ENCODE measurements around the gene MAP2K6. TPM values are rescaled to one million over a fixed set of nuclear protein-coding genes. Genes with fewer than 3 reads are reported as not detected.

MAP2K6 gene
- total RNA-seq, 4 donors from 2014 or later, result 3.6 to 5.6 (median 4.4) TPM

GRCh38 chr17:69415431-69415830 lies 934 bp downstream of the MAP2K6 start:
- no peak for DNase-seq
- intact Hi-C loops (cut with DNase I), result no loop called here
- 5 to 6% methylated on average over 6 of the region's 6 CpGs for WGBS, 2 donors
- Histone ChIP-seq H3K4me1 (peaks cover 12 to 21% of the 10 kb centered on the region in 2 donors), H3K9me3 (no peaks in the 10 kb centered on the region), H3K27ac (no peak overlapping the region), H3K27me3 (no peaks in the 10 kb centered on the region), H3K36me3 (no peaks in the 10 kb centered on the region), H3K4me3 (replicated peaks in 1 of 3) (peak overlapping the region in 1 of 3 donors; percentile 10)
- TF ChIP-seq, protein P1, sequence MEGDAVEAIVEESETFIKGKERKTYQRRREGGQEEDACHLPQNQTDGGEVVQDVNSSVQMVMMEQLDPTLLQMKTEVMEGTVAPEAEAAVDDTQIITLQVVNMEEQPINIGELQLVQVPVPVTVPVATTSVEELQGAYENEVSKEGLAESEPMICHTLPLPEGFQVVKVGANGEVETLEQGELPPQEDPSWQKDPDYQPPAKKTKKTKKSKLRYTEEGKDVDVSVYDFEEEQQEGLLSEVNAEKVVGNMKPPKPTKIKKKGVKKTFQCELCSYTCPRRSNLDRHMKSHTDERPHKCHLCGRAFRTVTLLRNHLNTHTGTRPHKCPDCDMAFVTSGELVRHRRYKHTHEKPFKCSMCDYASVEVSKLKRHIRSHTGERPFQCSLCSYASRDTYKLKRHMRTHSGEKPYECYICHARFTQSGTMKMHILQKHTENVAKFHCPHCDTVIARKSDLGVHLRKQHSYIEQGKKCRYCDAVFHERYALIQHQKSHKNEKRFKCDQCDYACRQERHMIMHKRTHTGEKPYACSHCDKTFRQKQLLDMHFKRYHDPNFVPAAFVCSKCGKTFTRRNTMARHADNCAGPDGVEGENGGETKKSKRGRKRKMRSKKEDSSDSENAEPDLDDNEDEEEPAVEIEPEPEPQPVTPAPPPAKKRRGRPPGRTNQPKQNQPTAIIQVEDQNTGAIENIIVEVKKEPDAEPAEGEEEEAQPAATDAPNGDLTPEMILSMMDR (IDR thresholded peaks at IDR 0.05), result no peak
- no peak for TF ChIP-seq POLR2A (IDR thresholded peaks at IDR 0.05)

DNA sequence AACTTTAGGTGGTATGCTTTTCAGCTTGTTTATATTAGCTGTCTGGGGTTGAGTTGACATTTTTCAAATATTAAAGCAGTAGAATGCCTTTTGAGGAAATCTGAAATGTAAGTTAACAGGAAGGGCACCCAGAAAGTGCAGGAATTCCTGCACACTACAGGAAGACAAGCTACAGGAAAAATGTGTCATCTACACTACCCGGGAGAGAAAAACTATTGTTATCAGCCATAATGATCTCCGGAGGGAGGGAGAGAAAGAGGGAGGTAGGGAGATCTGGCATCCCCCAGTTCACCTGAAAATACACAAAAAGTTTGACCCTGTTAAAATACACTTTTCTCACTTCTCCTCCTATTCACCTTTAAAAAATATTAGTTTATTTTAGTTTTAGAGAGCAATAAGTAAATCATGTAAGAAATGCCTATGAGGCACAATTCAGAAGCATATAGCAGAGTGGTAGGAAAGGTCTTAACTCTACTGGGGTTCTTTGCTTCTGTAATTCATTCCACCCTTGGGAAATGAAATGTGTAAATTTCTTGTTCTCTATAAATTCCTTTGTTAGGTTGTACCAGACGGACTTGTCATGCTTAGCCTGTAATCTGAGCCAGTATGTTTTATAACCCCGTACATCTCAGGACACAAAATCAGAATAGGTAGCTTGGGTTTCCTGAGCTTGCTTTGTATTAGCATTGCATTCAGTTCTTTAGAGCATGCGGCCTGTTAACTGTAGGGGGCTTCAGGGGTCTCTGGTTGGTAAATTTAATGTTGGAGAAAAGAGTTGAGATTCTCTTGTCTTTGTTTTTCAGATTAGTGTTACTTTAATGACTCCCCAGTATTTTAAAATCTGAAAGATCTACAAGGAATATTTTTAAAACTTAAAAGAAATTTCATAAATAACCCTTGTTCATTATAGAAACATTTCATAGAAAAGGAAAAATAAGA lies 3.3 kb downstream of the MAP2K6 start:
- Histone ChIP-seq H3K4me1 (peaks cover 12 to 21% of the 10 kb centered on the region in 2 donors), H3K36me3 (no peaks in the 10 kb centered on the region), H3K4me3 (replicated peaks in 1 of 3) (no peak overlapping the region), H3K9me3 (no peaks in the 10 kb centered on the region), H3K27me3 (no peaks in the 10 kb centered on the region), H3K27ac (no peak overlapping the region)
- 56 to 61% methylated on average over 5 of the region's 5 CpGs for WGBS, 2 donors
- TF ChIP-seq POLR2A (IDR thresholded peaks at IDR 0.05), result no peak
- TF ChIP-seq, protein P1 (IDR thresholded peaks at IDR 0.05), result no peak
- intact Hi-C loops (cut with DNase I), result no loop called here
- no peak for DNase-seq

DNA sequence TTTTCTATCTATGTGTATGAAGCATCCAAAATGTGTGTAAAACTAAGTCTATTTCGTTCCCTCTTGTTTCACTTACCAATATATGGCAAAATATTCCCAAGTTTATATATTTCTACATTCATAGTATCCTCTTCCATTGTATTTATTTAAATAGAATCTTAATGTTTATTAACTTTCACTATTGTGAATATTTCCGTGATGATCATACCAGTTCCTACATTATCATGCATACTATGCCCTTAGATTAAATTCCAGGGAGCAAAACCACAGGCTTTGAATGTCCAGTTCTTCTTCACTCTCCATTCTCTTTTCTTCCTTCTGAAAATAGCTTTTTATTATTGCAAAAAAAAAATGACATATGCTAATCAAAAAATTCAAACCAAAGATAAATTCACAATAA lies 4.0 kb downstream of the MAP2K6 start:
- Histone ChIP-seq H3K4me3 (replicated peaks in 1 of 3) (no peak overlapping the region), H3K9me3 (no peaks in the 10 kb centered on the region), H3K4me1 (peaks cover 12 to 21% of the 10 kb centered on the region in 2 donors), H3K27me3 (no peaks in the 10 kb centered on the region), H3K27ac (no peak overlapping the region), H3K36me3 (no peaks in the 10 kb centered on the region)
- intact Hi-C loops (cut with DNase I), result no loop called here
- no peak for DNase-seq
- 90 to 91% methylated on average over 2 of the region's 2 CpGs for WGBS, 2 donors
- TF ChIP-seq, protein P1 (IDR thresholded peaks at IDR 0.05), result no peak
- no peak for TF ChIP-seq POLR2A (IDR thresholded peaks at IDR 0.05)

DNA sequence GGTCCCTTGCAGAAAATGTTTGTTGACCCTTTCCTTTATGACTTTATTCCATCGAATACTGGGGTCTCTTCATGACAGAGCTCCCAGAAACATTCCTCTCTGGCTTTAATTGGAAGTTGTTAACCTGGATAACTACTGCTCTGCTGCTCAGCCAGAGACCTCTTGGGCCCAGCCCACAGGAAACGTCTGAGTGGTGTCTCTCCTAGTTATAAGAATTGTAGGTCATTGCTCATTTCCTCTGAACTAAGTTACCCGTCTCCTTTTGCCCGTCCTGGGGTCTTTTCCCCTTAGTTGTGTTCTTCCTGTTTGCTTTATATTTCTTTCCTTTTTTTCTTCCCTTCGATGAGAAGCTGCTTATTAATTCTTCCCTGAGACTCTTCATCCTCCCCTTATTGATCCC lies 9.0 kb downstream of the MAP2K6 start:
- no peak overlapping the region for H3K4me3 ChIP-seq (replicated peaks in 1 of 3)
- TF ChIP-seq, protein P1 (IDR thresholded peaks at IDR 0.05), result no peak
- no peak for TF ChIP-seq POLR2A (IDR thresholded peaks at IDR 0.05)
- WGBS, 2 donors, result 67 to 71% methylated on average over 5 of the region's 5 CpGs
- no peaks in the 10 kb centered on the region for H3K4me1 ChIP-seq
- no peaks in the 10 kb centered on the region for H3K9me3 ChIP-seq
- DNase-seq, result no peak
- intact Hi-C loops (cut with DNase I), result no loop called here
- H3K27ac ChIP-seq, result no peak overlapping the region
- no peaks in the 10 kb centered on the region for H3K27me3 ChIP-seq
- no peaks in the 10 kb centered on the region for H3K36me3 ChIP-seq
